Loucy (cell line): ENCODE results near the gene PDCD4.

ENCODE experiments used
- H2AFZ ChIP-seq: fragments of 200-600 bp; sonication (generic); 2 replicates; pipeline ENCODE4 v1.6.0; 2016; ENCODE audit warnings: antibody characterized with exemption, mild to moderate bottlenecking, low read length, moderate library complexity
- H3F3A ChIP-seq: fragments of 200-600 bp; 2 replicates; pipeline ENCODE4 v1.6.0; 2016; ENCODE audit warnings: antibody characterized with exemption, low read depth, mild to moderate bottlenecking
- H3K27me3 ChIP-seq: fragments of 200-600 bp; sonication (generic); 2 replicates; pipeline ENCODE4 v1.6.1; 2014; ENCODE audit warnings: low read length, mild to moderate bottlenecking; ENCODE audit not compliant: insufficient read depth, poor library complexity, severe bottlenecking
- H3K36me3 ChIP-seq: fragments of 200-600 bp; sonication (generic); 2 replicates; pipeline ENCODE4 v1.6.1; 2016; ENCODE audit warnings: low read length; ENCODE audit not compliant: insufficient read depth
- H3K4me1 ChIP-seq: fragments of 200-600 bp; sonication (generic); 2 replicates; pipeline ENCODE4 v1.5.1; 2014; ENCODE audit warnings: low read length, mild to moderate bottlenecking; ENCODE audit not compliant: insufficient read depth, poor library complexity, severe bottlenecking
- H3K4me2 ChIP-seq: fragments of 200-600 bp; sonication (generic); 2 replicates; pipeline ENCODE4 v1.6.0; 2014; ENCODE audit warnings: antibody characterized with exemption, low read length, low read depth, mild to moderate bottlenecking; ENCODE audit not compliant: poor library complexity, severe bottlenecking
- H3K4me3 ChIP-seq: fragments of 200-600 bp; sonication (generic); 2 replicates; pipeline ENCODE4 v1.5.1; 2014; ENCODE audit warnings: low read length, mild to moderate bottlenecking, mixed read lengths; ENCODE audit not compliant: poor library complexity, severe bottlenecking
- H3K79me2 ChIP-seq: fragments of 200-600 bp; sonication (generic); 2 replicates; pipeline ENCODE4 v1.6.1; 2014; ENCODE audit warnings: low read length; ENCODE audit not compliant: insufficient read depth
- H3K9ac ChIP-seq: fragments of 200-600 bp; sonication (generic); 2 replicates; pipeline ENCODE4 v1.6.0; 2014; ENCODE audit warnings: mild to moderate bottlenecking, low read depth, low read length, moderate library complexity; ENCODE audit not compliant: poor library complexity, severe bottlenecking
- H3K9me2 ChIP-seq: fragments of 200-600 bp; sonication (generic); replicated peaks from 2 replicates; pipeline ENCODE4 v1.6.1; 2016; ENCODE audit warnings: low read depth, low read length, mixed read lengths
- H3K9me3 ChIP-seq: fragments of 200-600 bp; sonication (generic); 2 replicates; pipeline ENCODE4 v1.6.1; 2014; ENCODE audit warnings: mild to moderate bottlenecking, antibody characterized with exemption, low read length, low read depth; ENCODE audit not compliant: insufficient read depth
- H4K20me1 ChIP-seq: fragments of 200-600 bp; sonication (generic); 2 replicates; pipeline ENCODE4 v1.6.0; 2014; ENCODE audit warnings: antibody characterized with exemption, low read length, mild to moderate bottlenecking; ENCODE audit not compliant: insufficient read depth, poor library complexity, severe bottlenecking
- CTCF ChIP-seq: fragments of 200-600 bp; sonication (generic); conservative IDR thresholded peaks from 2 replicates; pipeline ENCODE4 v1.5.1; 2014; ENCODE audit warnings: mild to moderate bottlenecking, antibody characterized with exemption, low read length
- EZH2phosphoT487 ChIP-seq: fragments of 200-600 bp; IDR thresholded peaks from 2 replicates; pipeline ENCODE4 v1.6.1; 2018; ENCODE audit warnings: antibody characterized with exemption, mild to moderate bottlenecking, moderate library complexity, borderline replicate concordance

Gene PDCD4

GRCh38 chr10:110932505-110933180 lies 60.9 kb downstream of the PDCD4 start:
- peaks cover 61% of the 10 kb centered on the region for H4K20me1 ChIP-seq

GRCh38 chr10:110936757-110937156 lies 65.0 kb downstream of the PDCD4 start:
- Histone ChIP-seq H3K4me3 (no peak overlapping the region), H3K36me3 (peaks cover 12% of the 10 kb centered on the region; the same call in 1 of the 2 replicates), H3F3A (no peaks in the 10 kb centered on the region), H2AFZ (no peak overlapping the region), H3K4me2 (no peak overlapping the region), H3K27me3 (no peaks in the 10 kb centered on the region), H4K20me1 (peaks cover 36% of the 10 kb centered on the region), H3K9me2 (no peaks in the 10 kb centered on the region), H3K4me1 (no peaks in the 10 kb centered on the region), H3K9ac (no peak overlapping the region), H3K79me2 (peaks cover 92% of the 10 kb centered on the region), H3K9me3 (no peaks in the 10 kb centered on the region)
- TF ChIP-seq EZH2phosphoT487, result no peak
- TF ChIP-seq CTCF, result no peak

More at GRCh38 chr10:110932505-110933180, 60.9 kb downstream of the PDCD4 start:
- Histone ChIP-seq H2AFZ (no peak overlapping the region), H3K36me3 (peaks cover 3% of the 10 kb centered on the region; the same call in 1 of the 2 replicates), H3K9ac (no peak overlapping the region), H3K9me2 (no peaks in the 10 kb centered on the region), H3K4me2 (no peak overlapping the region), H3K4me3 (no peak overlapping the region), H3K27me3 (no peaks in the 10 kb centered on the region), H3K9me3 (no peaks in the 10 kb centered on the region), H3K4me1 (peaks cover under 1% of the 10 kb centered on the region), H3F3A (no peaks in the 10 kb centered on the region), H3K79me2 (peaks cover 92% of the 10 kb centered on the region)
- TF ChIP-seq CTCF (no peak), EZH2phosphoT487 (no peak)

GRCh38 chr10:110939419-110939818 lies 67.7 kb downstream of the PDCD4 start:
- no peak overlapping the region for H3K4me2 ChIP-seq
- no peaks in the 10 kb centered on the region for H3K9me3 ChIP-seq
- H3K4me1 ChIP-seq, result peaks cover 1% of the 10 kb centered on the region
- H3K36me3 ChIP-seq, result peaks cover 31% of the 10 kb centered on the region; the same call in 1 of the 2 replicates
- H3K9me2 ChIP-seq, result no peaks in the 10 kb centered on the region
- peaks cover 99% of the 10 kb centered on the region for H3K79me2 ChIP-seq
- peaks cover 29% of the 10 kb centered on the region for H4K20me1 ChIP-seq
- H3K9ac ChIP-seq, result no peak overlapping the region
- no peak overlapping the region for H2AFZ ChIP-seq
- TF ChIP-seq CTCF (no peak), EZH2phosphoT487 (no peak)
- H3K27me3 ChIP-seq, result no peaks in the 10 kb centered on the region
- H3K4me3 ChIP-seq, result no peak overlapping the region
- H3F3A ChIP-seq, result no peaks in the 10 kb centered on the region
